ENCODE results near the gene RMDN2. TPM values are rescaled to one million over a fixed set of nuclear protein-coding genes. Genes with fewer than 3 reads are reported as not detected.

RMDN2 gene, protein sequence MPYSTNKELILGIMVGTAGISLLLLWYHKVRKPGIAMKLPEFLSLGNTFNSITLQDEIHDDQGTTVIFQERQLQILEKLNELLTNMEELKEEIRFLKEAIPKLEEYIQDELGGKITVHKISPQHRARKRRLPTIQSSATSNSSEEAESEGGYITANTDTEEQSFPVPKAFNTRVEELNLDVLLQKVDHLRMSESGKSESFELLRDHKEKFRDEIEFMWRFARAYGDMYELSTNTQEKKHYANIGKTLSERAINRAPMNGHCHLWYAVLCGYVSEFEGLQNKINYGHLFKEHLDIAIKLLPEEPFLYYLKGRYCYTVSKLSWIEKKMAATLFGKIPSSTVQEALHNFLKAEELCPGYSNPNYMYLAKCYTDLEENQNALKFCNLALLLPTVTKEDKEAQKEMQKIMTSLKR
- polyA plus RNA-seq (ENCODE audit: insufficient read length in 4 of 4): 10 to 100 TPM; 10.8 to 14.6 (median 12.8) TPM

DNA sequence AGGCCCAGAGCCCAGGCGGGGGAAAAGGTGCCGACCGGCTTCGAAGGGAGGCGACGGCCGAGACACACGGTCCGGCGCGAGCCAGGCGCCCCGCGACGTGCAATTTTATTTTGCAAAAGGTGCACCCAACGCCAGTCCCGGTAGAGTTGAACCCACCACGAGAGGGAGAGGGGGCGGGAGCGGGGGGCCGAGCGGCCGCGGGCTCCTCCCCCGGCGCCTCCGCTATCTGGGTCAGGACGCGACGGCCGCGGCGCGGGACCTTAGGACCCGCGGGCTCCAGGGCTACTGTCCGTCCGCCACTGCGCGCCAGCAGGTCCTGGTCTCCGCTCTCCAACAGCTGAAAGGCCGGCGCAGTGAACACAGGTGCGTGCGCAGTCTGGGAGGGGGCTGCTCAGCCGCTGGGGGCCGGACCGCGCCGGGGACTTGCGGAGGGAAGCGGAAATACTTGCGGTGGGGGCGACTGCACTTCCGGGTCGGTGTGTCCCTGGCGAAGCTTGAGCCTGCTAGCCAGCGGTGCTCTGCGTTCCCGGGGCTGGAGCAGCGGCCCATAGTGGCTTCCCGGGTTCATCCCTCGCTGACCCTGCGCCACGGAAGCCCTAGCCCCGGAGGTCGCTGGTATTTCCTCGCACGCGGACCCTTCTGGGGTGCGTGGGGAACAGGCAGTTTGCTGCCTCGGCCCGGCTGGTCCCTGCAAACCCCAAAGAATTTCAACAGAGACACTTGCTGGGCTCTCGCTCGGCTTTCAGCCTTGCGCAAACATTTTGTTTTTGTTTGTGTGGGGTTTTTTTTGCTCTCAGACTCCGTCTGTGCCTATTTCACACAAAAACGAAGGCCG is at the start of gene RMDN2:
Gene RMDN2 (plus strand): TSS at position 225 of the 835 bp plus-strand sequence. CDS start 3,991 bp downstream, outside the sequence.
- peak; percentile 76 to 89 (median 84) for DNase-seq (ENCODE audit: low read depth in 4 of 4, low spot score in 2 of 4)

DNA sequence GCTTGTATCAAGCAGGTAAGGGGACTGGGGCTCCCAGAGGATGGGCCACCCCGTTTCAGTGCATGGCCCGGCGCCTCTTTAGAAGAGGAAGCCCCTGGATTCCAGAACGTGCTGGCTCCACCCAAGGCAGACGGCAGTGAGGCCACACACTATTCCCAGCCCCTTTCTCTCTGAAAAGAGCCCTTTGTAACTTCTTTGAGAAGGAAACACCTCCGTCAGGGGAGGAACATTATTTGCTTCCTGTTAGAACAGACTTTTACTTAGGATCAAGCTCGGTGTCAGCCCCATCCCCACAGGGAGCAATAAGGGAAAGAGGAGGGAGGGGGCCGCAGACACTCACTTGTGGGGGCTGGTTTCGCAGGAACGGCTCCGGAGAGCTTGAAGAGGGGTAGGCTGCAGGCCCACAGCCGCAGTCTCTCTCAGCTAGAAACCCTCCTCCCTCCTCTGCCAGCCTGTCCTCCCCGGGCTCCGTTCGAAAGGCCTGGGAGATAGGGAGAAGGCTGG is 49.6 kb upstream of the RMDN2 start:
- DNase-seq (ENCODE audit: low read depth in 4 of 4, low spot score in 2 of 4): no peak

DNA sequence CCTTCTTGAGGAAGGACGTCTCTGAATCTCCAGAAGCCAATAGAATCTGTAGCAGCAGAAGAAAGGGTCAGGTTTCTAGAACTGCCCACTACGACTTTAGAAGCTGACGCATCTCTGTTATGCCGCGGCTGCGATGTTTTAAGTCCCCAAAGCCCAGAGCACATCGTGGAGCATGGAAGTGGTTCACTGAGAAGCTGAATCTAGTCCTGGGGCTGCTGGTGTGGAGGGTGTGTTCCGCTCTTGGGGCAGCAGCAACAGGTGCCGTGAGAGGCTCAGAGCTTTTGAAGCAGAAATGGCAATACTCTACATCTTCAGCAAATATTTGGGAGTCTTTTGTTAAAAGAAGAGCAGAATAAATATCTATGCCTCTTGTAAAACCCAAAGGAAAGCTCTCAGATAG is 48.9 kb upstream of the RMDN2 start:
- DNase-seq (ENCODE audit: low read depth in 4 of 4, low spot score in 2 of 4): no peak

DNA sequence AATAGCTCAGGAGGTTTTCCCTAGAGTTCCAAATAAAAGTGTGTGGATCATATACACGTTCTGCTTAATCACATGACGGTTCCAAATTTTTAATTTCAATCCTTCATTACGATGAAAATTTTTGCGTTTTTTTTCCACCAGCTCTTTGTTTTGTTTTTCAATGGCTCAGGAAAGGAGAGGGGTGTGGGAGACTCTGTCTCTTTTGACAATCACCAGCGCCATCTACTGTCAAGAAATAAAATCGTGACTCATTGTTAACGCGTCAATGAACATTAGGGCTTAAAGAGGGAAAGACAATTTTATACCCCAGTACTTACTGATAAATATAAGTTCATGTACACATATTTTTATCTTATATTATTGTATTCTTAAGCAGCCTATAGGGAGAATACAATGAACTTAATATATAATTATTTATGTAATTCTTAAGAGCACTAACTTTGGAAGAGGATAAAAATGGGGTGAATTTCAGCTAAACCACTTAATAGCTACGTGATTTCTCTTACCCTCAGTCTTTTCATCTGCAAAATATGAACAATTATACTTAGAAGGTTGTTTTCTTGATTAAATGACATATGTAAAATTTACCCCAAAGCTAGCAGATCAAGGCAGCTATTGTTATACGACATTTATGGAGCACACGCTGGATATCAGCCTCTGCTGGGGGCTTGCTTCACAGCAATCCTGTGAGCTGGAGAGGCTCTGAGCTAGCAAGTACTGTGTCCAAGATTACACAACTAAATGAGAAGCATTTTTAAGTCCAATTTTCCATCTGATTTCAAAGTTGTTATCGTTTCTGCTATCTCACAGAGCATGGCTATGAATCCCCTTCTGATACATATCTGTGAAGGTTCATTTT is 47.4 kb upstream of the RMDN2 start:
- DNase-seq (ENCODE audit: low read depth in 4 of 4, low spot score in 2 of 4): peak in 1 of 4 donors; percentile 73

DNA sequence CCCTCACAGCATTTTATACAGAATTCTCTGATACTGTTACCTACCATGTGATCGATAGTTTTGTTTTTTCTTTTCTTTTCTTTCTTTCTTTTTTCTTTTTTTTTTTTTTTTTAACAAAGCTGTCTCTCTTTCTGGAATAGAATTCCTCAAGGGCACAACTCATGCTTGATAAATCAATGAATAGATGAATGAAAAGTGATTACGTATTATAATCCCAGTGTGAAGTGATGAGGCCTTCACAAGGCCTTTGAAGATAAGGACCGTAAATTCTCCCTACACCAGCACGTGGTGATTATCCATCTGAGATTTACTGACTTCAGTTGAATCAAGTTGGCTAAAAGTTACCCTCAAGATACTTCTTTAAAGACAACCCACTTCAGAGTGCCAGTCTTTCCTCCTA is 46.6 kb upstream of the RMDN2 start:
- DNase-seq (ENCODE audit: low read depth in 4 of 4, low spot score in 2 of 4): no peak

DNA sequence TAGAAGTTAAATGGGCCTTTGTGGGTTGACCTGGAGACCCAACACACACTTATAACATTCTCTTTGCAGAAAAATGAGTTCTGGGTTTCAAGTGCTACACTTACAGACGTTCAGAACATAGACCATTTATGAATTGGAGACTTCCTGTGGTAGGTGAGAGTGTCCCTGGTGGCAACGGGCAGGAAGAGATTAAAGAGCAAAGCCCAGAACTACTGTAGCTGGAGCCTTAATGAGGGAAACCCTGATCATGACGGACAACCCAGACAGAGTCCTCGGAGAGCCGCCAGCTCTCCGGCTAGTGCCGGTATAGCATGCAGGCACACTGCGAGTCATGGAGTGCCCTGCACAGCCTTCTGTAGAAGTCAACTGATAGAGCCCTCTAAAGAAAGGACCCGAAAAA is 44.5 kb upstream of the RMDN2 start:
- no peak for DNase-seq (ENCODE audit: low read depth in 4 of 4, low spot score in 2 of 4)

DNA sequence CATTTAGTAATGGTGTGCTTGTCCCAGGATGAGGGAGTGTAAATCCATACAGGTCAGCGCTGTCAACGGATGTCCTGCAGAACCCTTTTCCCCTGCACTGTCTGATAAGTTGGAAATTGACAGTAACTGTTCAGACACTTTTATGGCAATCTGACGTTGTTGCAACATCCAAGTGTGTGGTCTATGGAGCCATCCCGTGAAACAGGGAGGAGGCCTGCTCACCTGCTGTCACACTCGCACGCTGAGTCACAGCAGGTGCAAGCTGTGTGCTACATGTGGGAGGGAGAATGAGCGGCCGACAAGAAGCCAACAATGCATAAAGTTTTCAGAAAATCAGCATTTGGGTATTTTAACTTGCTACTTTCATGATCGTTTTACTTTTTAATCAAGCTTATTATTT is 43.7 kb upstream of the RMDN2 start:
- no peak for DNase-seq (ENCODE audit: low read depth in 4 of 4, low spot score in 2 of 4)

DNA sequence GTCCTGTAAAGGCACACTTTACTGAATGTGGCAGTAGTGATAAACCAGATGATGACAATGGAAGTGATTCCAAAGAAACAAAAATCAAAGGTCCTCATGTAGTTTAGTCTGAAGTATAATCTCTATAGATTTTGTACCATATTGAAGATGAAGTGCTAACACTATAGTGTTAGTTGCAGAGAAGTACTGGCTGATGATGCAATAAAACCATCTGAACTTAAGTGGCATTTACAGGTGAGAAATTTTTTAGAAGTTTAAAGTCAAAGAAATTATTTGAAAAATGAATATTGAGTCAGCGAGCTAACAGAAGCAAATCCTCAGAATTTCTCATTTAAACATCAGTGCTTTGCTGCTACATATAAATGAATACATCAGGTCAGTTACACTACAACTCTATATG is 43.1 kb upstream of the RMDN2 start:
- DNase-seq (ENCODE audit: low read depth in 4 of 4, low spot score in 2 of 4): no peak

DNA sequence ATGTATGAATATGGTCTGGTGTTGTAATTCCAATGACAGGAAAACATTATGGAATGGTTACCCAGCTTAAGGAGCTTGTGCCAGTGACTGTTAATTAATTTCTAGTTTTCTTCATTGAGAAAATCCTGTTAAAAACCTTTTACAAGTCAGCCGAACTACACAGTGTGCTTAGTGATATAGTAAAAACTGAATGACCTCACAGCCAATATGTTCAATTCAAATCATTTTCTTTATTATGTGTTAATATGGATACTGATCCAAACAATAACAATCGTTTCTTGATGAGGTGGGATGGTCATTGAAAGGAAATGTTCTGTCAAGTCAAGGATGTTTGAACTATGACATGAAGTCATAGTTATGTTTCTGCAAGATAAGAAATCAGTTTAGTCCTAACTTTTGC is 41.6 kb upstream of the RMDN2 start:
- no peak for DNase-seq (ENCODE audit: low read depth in 4 of 4, low spot score in 2 of 4)

DNA sequence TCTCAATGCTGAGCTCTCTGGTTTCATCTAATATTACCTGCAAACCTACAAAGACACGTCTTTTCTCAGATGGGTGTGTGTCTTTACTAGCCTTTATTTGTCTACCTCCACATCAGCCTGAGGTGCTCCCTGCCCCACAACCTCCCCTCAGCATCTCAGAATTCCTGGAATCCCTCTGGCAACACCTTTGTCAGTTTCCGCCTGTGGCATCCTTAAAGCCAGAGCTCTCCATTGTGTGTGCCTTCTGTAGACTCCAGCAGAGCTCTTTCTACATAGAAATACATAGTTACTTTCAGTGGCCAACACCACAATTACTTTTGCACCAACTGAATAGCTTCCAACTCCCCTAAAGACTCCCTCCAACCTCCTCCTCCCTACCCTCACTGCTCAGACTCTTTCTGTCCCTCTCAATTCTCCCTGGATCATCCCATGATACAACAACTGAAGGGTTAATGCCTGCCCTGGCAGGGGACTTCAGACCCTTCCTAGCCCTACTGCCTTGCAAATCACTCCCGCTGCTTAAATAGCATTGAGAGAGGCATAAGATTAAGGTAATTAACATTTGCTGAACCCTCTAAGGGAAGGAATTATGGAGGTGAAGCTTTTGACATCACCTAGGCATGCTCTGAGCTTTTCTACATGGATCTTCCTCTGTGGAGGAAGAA is 39.6 kb upstream of the RMDN2 start:
- DNase-seq (ENCODE audit: low read depth in 4 of 4, low spot score in 2 of 4): no peak

DNA sequence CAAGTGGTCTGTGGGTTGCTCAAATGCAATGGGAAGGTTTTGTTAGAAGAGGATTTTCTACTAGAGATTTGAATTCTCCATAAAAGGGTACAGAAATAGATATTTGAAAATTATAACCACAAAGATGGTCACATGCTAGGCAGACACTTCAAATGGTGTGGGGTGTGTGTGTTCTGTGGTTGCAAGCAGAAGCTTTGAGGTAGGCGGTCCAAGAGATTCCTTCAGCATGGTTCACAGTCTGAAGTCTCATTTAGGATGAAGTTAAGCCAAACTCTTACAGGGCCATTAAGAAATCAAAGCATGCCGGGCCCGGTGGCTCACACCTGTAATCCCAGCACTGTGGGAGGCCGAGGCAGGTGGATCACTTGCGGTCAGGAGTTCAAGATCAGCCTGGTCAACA is 38.3 kb upstream of the RMDN2 start:
- no peak for DNase-seq (ENCODE audit: low read depth in 4 of 4, low spot score in 2 of 4)

DNA sequence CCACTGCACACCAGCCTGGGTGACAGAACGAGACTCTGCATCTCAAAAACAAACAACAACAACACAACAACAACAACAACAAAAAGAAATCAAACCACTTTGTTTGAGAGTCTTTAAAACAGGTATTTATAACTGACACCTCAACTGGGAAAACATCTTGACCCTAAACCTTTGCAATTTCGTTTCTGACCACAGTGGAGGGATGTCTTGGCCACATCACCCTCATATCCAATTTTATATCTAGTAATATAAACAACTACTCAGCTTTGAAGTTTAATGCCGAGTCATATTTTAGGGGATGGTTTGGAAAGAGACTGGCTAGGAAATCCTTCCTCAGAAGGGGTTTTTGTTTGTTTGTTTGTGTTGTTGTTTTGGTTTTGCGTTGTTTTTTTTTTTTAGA is 37.8 kb upstream of the RMDN2 start:
- no peak for DNase-seq (ENCODE audit: low read depth in 4 of 4, low spot score in 2 of 4)

DNA sequence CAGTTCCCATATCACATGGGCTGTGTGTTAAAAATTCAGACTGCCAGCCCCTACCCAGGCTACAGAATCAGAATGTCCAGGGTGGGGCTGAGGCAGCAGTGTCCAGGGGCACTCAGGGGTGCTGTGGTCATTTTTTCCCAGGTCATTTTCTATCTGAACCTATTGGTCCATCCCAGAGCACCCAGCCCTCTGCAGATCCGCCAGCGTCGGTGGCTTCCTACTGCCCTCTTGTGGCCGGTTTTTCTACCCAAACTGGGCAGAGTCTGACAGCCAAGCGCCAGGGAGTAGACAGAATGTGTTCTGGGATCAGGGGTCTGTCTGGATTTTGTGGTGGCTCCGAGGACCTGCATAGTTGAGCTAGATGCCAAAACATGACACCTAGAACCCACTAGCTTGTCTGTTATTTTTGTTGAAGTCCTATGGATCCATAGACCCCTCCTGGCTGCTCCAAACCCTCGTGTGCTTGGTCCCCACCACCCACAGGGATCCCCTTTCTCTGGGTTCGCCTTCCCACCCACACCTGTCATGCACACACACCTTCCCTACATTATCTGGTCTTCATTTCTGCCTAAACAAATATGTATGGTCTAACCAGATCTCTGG is 34.1 kb upstream of the RMDN2 start:
- peak in 3 of 4 donors; percentile 28 to 53 (median 34) for DNase-seq (ENCODE audit: low read depth in 4 of 4, low spot score in 2 of 4)

DNA sequence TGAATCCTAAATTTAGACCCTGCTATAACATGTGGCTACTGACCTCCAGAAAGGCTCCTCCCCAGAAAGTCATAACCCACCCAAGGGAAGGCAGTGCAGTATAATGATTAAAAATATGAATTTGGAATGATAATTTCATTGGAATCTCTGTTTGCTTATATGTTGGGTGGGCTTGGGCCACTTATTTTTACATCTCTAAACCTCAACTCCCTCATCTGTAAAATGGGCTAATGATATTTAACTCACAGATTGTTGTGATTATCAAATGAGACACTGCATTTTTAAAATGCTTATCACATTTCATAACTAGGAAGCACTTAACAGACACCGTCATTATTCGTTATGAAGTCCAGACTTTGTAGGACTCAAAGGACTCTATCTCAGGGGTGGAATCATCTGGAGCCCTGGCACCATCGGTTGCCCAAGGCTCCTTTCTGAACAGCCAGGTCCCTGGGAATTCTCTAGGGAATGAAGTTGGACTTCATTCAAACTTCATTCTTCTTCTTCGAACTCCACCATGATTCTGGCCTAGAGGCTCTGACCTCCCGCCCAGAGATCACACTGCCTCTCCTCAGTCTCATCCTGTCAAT is 33.1 kb upstream of the RMDN2 start:
- DNase-seq (ENCODE audit: low read depth in 4 of 4, low spot score in 2 of 4): no peak

DNA sequence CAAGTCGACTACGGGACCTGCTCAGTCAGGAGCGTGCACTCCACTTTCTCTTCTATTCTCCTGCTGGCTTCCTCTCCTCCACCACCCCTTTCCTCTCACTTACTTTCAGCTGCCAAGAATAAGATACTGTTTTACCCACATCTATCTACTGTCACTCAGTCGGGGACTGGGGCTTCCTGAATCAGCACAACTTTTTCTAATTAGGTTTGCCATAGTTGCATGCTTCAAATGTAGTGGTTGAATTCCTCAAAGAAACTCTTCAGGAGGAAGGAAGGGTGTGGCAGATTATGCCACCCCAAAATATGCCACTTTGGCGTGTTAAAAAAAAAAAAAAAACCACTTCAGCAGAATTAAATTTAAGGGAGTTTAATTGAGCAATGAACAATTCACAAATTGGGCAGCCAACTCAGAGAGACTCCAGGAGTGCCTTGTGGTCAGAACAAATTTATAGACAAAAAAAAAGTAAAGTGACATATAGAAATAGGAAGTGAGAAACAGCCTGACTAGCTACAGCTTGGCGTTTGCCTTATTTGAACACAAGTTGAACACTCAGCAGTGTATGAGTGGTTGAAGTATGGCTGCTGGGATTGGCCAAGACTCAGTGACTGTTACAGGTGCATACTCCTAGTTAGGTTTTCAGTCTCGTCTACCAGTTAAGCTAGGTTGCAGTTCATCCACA is 32.5 kb upstream of the RMDN2 start:
- no peak for DNase-seq (ENCODE audit: low read depth in 4 of 4, low spot score in 2 of 4)

DNA sequence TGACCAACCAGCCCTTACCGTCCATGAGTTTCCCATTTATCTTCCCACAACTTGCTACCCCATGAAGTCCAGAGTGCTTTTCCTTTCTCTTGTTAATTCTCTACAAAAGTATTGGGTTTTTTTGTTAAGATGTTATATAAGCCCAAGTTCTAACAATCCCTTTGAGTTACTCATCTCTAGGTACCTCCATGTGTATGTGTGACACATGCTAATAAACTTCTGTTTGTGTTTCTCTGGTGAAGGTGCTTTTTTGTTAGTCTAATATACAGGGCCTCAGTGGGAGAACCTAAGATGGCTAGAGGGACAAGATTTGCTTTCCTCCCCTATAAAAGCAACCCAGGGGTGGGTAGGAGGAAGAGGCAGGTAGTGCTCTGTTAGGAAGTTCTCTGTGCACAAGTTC is 31.8 kb upstream of the RMDN2 start:
- no peak for DNase-seq (ENCODE audit: low read depth in 4 of 4, low spot score in 2 of 4)

DNA sequence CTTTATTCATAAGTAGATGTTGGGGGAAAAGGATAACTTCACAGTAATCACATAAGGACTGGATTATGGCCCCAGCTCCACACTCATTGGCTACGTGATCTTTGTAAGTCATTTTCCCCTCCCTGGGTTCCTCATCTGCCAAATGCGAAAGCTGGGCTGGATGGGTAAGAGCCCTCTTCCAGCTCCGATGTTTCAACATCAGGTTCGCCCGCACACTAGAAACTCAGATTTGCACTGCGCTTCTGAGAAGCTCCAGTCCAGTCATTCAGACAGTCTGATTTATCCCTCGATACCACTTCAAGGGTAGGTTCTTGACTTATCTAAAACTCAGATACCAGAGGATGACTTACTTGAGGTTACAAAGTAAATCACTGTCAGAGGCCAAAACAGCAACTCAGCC is 31.0 kb upstream of the RMDN2 start:
- no peak for DNase-seq (ENCODE audit: low read depth in 4 of 4, low spot score in 2 of 4)

DNA sequence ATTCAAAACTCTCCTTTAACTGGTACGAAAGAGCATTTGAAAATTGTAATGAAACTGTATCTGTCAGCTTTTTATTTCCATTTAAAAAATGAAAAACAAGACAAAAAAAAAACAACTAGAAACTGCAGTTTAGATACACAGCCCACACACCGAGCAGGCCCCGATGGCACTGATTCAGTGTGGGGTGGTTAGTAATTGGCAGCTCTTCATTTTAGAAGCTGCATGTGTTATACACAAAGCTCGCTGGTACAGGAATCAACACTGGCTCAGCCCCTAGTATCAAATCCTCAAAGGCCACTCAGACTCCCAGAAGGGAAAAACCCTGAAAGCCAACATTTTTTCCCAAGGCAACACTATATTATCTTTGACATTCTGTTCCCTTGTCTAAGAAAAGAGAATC is 30.5 kb upstream of the RMDN2 start:
- DNase-seq (ENCODE audit: low read depth in 4 of 4, low spot score in 2 of 4): no peak

DNA sequence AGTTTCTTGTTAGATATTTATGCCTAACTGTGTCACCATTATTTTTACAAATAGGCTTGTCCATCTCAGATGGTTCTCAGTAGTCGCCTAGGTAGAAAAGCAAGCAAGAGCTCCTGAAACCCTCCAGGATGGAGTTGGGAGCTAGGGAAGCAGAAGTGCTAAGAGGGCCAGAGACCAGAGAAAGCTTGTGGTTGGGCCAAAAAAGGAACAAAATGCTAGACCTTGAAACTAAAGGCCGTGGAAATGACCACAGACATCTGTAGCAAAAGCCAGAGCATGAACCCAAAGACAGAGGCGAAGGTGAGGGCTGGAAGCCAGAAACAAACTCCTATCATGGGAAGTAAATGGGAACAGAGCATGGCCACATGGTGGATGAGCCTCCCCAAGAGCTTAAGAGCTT is 29.9 kb upstream of the RMDN2 start:
- DNase-seq (ENCODE audit: low read depth in 4 of 4, low spot score in 2 of 4): no peak

Measured in left renal cortex interstitium (tissue), 4 donors.